HG02678 (cell line): ENCODE measurements around the gene RGS18.
"Not testable (repeated sequence)": the region's sequence is repeated elsewhere in the genome, so short reads cannot be mapped to it uniquely, and the experiment has no call there.

ENCODE experiments used
- ATAC-seq: cut with Tn5 transposase; IDR thresholded peaks from one replicate; pipeline ENCODE4 v1.9.1; 2021; ENCODE audit warnings: mild to moderate bottlenecking, moderate library complexity; ENCODE audit not compliant: unreplicated experiment

The RGS18 gene

DNA sequence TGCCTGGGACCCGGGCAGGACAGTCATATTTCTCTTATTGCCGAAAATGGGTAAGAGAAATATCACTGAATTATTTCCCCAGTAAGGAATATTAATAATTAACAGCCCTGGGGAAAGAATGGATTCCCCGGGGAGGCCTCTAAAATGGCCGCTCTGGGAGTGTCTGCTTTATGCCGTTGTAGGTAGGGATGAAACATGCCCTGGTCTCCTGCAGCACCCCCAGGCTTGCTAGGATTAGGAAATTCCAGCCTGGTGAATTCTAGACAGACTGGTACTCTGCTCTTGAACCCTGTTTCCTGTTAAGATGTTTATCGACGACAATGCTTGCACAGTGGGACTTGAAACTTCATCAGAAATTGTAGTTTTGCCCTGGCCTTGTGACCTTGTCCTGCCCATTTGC, 6.7 kb downstream of the RGS18 start:
- not testable (repeated sequence) for ATAC-seq

DNA sequence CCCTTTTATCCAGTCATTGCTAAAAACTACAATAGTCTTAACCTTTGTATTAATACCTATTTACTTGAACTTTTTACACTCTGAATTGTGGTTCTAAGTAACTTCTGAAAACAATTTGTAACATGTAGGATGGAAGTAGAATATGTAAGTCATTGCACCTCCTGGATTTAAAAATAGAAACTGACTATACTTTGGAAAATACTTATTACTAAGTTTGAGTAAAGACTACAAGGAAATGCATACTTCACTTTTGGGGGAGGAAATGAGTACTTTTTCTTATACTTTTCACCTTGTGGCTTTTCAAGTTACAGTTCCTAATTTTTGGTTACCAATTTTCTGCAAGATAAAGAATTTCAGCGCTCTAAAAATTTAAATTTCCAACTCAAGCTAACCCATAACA, 8.7 kb downstream of the RGS18 start:
- ATAC-seq: no peak

DNA sequence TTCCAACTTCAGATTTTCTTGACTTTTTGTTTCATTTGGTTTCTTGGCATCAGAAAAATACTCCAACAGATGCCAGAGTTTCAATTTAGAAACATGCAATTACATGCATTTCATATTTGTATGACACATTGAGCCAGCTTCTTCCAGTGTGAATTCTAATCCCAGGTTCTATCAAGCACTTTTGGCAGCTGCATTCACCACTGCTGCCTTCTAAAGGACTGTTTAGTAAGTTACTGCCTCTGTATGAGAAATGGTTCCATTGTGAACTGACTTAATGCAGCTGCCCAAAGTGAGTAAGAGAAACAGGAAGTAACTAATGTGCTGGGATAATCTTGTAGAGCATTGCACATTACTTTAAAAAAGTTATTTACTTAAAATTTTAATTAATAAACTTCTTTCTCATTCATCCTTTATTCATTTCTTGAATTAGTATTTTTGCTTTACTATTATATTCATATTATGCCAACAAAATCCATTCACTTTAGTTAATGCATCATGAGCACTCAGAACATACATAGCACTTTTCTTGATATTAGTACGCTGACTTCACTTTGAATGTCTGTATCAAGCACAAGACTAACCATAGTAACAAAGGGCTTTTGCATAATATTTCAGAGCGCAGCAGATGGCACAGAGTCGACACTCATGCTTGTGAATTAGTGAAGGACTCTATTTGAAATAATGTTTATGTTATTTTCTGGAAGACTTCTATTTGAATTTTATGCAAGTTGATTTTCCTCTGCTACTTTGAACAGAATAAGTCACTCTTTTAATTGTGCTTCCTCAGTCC, 9.8 kb downstream of the RGS18 start:
- ATAC-seq: no peak

DNA sequence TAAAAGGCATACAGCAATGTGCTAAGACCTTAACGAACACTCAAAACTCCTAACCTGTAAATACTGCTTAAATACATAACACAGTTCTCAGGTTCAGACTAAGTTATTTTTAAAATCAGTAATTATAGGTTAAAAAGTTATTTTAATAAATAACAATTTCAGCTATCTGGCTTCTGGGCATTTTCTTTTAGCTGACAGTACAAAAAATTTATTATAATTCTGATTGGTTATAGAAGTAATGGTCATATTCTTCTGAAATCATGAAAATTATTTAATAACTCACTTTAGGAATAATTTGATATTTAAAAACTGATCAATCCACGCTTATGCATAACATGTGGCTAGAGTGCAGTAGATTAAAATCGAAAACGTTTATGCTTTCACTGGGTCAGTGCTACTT, 10.7 kb downstream of the RGS18 start:
- no peak for ATAC-seq

DNA sequence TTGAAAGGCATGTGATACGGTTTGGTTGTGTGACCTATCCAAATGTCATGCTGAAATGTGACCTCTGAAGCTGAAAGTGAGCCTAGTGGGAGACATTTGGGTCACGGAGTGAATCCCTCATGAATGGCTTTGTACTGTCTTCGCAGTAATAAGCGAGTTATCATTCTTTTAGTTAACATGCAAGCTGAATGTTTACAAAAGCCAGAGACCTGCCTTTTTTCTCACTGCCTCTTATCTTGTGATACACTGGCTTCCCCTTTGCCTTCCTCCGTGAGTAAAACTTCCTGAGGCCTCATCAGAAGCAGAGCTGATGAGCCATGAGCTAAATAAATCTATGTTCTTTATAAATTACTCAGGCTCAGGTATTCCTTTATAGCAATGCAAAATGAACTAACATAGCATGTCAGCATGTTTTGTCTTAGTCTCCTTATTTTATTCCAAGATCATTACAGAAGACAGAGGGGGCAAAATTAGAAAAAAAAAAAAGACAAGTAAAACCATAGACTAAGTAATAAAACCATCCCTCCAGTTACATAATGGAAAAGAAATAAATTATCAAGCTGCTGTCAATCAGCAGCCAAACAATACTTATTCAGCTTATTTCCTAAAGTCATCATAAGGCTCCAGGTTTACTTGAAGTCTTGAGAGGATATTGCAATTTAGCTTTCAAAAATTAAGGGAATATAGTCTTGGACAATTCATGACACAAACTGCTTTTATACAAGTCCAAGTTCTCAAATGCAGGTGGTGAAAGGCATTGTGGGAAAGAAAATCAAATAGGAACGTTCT, 12.1 kb downstream of the RGS18 start:
- no peak for ATAC-seq

DNA sequence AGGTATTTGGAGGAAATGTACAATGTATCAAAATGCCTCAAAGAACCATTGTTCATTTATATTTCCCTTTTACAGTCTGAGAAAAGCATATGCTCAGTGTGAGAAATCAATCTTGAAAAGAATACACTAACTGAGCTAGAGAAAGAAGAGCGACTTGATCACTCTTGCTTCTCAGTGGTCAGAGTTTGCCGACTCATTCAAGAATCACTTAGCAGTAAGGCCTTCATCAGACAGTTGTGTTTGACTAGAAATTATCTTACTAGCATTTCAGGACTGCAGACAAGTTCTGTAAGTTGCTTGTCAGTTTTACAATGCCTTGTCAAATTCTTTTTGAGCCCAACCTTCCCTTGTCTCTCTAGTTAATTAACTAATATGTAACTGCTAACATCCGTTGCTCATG, 12.9 kb downstream of the RGS18 start:
- ATAC-seq: no peak

DNA sequence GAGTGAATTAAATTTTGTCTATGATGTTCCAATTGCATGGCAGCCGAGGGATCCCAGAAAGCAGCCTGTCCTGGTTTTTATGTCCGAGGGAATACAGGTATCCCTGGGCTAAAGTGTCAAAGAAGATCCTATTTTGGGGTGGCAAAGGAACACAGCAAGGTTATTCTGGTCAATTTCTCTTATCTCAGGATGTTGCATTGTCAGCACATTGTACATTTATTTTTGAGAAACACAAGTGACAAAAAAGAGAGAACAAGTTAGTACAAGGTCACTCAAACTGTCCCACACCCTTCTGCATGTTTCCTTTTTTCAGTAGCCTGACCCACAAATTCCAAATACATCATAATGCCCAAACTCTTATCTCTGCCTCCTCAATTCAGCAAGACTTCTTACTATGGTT, 17.7 kb downstream of the RGS18 start:
- no peak for ATAC-seq

DNA sequence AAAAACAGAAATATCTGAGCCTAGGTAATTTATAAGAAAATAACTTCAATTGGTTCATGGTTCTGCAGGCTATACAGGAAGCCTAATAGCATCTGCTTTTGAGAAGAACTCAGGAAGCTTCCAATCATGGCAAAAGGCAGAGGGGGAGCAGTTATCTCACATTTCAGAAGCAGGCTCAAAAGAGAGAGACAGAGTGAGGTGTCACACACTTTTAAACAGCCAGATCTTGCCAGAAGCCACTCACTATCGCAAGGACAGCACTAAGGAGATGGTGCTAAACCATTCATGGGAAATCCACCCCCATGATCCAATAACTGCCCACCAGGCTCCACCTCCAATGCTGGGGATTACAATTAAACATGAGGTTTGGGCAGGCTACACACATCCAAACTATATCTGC, 25.5 kb downstream of the RGS18 start:
- no peak for ATAC-seq

DNA sequence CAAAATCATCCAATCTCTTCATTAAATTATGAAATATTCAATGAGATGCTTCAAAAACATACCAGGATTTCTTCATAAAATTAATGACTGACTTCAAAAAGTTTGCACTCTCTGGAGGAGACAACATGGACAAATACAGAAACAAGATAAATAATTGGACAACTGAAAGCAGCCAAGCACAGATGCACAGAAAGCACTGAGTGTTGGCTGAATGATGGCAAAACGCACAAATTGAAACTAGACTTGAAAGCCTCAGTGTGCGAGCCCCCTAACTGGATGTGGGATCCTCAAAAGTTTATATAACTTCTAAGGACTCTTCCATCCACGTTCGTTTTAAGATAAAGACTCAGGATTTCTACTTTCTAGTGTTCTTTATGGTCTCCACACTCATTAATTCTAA, 27.9 kb downstream of the RGS18 start:
- ATAC-seq: no peak

DNA sequence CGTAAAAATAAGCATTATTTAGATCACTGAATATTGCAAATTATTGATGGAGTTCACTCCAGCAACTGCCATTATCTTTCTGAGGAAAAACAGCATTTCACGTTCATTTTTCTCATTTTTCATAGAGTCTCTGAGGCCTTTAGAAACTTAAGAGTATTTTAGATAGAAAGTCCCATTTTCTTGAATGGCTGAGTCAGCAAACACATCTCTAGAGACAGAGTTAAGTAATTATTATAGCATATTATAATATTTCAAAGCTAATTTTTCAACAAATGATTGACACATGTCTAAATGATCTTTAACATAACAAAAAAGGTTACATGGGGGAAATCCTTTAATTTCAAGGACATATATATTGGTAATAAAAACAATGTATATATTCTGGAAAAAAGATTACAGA, 31.8 kb downstream of the RGS18 start:
- no peak for ATAC-seq

DNA sequence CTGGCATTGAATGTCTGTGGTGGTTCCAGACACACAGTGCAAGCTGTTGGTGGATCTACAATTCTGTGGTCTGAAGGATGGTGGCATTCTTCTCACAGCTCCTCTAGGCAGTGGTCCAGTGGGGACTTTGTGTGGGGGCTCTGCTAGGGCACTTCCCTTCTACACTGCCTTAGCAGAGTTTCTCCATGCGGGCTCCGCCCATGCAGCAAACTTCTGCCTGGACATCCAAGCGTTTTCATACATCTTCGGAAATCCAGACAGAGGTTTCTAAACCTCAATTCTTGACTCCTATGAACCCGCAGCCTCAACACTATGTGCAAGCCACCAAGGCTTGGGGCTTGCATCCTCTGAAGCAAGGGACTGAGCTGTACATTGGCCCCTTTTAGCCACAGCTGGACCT, 43.0 kb downstream of the RGS18 start:
- no peak for ATAC-seq

DNA sequence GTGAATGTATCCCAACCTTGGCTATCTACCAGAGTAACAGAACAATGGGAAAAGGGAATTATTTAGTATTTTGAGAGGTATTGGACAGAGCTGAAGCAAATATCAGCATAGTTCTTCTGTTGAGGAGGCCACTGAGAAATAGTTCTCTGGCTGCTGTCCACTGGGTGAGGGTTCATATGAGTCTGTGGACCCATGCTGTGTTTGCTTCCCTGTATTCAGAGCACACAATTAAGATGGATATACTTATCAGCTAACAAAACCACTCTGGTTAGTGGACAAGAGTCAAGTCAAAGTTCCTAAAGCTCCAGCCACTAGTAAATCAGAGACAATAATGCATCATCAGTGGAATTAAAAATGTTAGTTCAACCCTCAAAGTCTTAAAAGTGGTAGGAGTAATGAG, 66.1 kb downstream of the RGS18 start:
- no peak for ATAC-seq

DNA sequence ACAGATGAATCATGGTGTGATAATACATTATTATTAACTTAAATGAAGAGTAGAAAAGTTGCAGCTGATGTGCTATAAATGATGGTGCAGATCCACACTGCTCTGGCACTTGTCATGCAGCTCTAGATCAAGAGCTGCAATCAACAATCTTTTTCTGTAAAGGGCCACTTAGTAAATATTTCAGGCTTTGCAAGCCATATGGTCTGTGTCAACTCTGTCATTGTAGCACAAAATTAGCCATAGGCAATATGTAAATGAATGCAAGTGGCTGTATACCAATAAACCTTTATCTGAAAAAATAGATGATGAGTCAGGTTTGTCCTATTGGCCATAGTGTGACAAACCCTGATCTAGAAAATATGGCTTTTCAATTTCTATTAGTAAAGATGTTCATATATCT, 66.6 kb downstream of the RGS18 start:
- no peak for ATAC-seq

DNA sequence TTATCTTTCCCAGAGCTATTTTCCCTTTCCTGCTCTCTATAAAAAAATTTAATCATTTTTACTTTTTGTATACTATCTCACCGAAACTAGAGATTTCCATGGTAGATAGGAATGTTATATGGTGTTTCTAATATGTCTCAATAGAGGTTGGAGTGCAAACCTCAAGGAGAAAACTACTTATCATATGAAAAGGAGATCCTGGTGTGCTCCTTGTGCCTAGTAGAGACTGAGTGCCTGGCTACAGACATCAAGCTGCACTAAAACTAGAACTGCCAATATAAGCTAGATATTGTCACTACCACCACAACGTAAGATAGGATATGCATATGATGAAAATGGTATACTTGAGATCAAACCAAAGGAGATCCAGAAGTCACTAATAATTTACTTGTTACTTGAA, 67.0 kb downstream of the RGS18 start:
- ATAC-seq: no peak

DNA sequence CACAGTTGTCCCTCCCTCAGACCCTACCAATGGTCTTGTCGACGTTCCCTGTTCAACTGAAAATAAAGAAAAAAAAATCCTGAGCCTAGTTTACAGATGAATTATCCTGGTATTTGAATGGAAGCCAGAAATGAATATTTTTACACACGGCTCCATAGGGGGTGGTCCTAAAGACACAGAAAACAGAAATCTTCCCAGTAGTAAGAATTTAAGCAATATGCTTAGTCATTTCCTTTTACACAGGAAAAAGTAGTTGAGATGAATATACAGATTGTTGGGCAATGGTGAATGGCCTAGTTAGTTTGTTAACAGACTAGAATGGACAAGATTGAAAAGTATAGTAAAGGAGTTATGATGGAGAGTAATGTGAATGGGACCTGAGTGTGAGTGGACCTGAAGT, 67.4 kb downstream of the RGS18 start:
- ATAC-seq: no peak

DNA sequence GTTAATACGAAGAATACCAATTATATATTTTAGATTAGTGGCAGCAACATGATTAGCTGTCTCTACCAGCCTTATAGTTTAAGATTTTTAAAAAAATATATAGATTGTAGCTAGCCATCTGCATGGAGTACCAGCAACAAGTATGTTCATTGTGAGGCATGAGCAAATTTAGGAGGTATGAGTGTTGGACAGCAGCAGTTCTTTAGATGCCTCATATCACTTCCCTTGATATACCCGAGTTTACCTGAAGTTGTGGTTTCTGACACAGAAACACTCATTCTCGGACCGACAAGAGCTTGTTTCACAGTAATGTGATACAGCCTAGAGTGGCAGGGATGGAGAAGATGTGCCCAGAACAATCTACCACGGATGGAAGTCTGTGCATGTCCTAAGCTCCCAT, 69.1 kb downstream of the RGS18 start:
- no peak for ATAC-seq

DNA sequence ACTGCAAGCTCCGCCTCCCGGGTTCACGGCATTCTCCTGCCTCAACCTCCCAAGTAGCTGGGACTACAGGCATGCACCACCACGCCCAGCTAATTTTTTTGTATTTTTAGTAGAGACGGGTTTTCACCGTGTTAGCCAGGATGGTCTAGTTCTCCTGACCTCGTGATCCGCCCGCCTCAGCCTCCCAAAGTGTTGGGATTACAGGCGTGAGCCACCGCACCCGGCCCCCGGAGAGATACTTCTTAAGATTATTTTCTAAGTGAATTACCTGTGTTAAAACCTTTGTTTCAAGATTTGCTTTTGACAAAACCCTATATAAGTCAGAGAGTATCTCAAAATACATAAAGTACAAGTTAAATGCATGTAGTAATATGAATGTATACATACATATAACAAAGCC, 69.7 kb downstream of the RGS18 start:
- not testable (repeated sequence) for ATAC-seq

DNA sequence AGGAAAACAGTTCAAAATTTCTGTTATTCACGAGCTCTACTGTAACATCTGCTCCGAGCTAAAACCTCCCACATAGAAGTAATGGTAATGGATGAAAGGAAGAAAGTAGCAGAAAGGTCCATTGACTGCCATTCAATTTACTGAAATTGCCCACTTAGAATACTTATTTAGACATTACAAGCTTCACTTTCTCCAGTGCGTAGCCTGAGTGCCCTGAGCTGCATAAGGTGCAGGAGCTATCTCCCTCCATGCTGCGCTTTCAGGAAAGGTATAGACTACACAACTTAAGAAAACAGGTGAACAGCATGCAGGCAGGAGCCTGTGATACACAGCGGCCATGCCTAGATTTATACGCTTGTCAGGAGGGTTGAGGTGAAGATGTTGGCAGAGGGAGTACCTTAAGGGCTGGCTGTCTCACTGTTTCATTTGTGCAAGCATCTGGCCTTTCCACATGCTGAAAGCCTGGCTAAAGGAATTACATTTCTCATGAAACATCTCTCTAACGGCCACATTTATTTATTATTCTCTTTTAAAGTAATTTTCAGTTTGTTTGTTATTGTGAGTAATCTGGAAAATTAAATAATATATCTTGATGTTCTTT, 74.7 kb downstream of the RGS18 start:
- no peak for ATAC-seq

DNA sequence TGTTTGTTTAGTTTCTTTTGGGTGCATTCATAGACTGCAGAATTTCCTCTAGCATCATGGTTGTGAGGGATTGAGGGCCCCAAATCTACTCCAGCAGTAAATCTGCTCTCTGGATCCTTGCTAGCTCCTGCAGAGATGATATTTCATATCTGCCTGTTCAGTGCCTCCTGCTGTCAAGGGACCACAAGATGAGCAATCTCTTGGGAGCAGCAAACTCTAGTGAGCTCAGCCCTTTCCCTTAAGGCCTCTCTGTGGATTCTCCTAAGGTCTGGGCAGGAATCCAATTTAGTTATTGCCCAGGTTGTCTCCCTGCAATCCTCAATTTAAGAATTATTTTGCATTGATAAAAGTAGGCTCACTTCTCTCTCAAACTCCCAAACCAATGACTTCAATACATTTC, 76.9 kb downstream of the RGS18 start:
- ATAC-seq: no peak
